IgD-negative memory B cell (primary cell): ENCODE results near the gene KIAA0513. TPM values are rescaled to one million over a fixed set of nuclear protein-coding genes. Genes with fewer than 3 reads are reported as not detected.
A peak's percentile ranks its signal among the peaks of the same experiment; 100 is the strongest.

Experiments used
- H3K27ac Mint-ChIP-seq, 3 donors: one replicate each; pipeline ENCODE4 v1.8.0; 2020 to 2022; ENCODE audit warnings: mild to moderate bottlenecking in 3 of 3, mixed read lengths in 3 of 3, moderate library complexity in 1 of 3
- H3K27me3 Mint-ChIP-seq: one replicate; pipeline ENCODE4 v1.8.0; 2021; ENCODE audit warnings: mixed read lengths
- H3K36me3 Mint-ChIP-seq: one replicate; pipeline ENCODE4 v1.8.0; 2020; ENCODE audit warnings: mild to moderate bottlenecking, mixed read lengths
- H3K4me1 Mint-ChIP-seq, 3 donors: one replicate each; pipeline ENCODE4 v1.8.0; 2020 to 2022; ENCODE audit warnings: mixed read lengths in 3 of 3, mild to moderate bottlenecking in 1 of 3
- H3K4me3 Mint-ChIP-seq, 4 donors: one replicate each; pipeline ENCODE4 v1.8.0; 2020 to 2022; ENCODE audit warnings: mild to moderate bottlenecking in 4 of 4, mixed read lengths in 4 of 4, moderate library complexity in 3 of 4
- H3K9me3 Mint-ChIP-seq, 3 donors: one replicate each; pipeline ENCODE4 v1.8.0; 2020 to 2021; ENCODE audit warnings: mixed read lengths in 3 of 3, mild to moderate bottlenecking in 1 of 3
- polyA plus RNA-seq: library from polyadenylated mRNA; unstranded; fragments of 300-500 nt; fragmentation: Illumina TruSeq; gene quantifications from one replicate; pipeline ENCODE4 v1.2.3, GENCODE V29; 2021

Gene KIAA0513
- polyA plus RNA-seq = 1.1 TPM

- H3K4me1 Mint-ChIP-seq = peaks cover 25 to 36% (median 32%) of the 10 kb centered on the region in 3 donors
- peak within 1 kb of the TSS; percentile 81 to 99 (median 97) for H3K27ac Mint-ChIP-seq
- H3K4me3 Mint-ChIP-seq = peak within 1 kb of the TSS; percentile 83 to 99 (median 93)
These were observed at the start of gene KIAA0513 for GRCh38 chr16:85027349-85027957. Gene KIAA0513 (plus strand): TSS chr16:85027795. CDS start chr16:85067072, 39,277 bp downstream.

GRCh38 chr16:84979516-84979915 is 48.1 kb upstream of the KIAA0513 start:
- no peak overlapping the region for H3K27ac Mint-ChIP-seq
- no peaks in the 10 kb centered on the region for H3K27me3 Mint-ChIP-seq
- H3K4me3 Mint-ChIP-seq = no peak overlapping the region
- H3K36me3 Mint-ChIP-seq = peaks cover 2% of the 10 kb centered on the region
- H3K9me3 Mint-ChIP-seq = no peaks in the 10 kb centered on the region
- H3K4me1 Mint-ChIP-seq = peaks cover 0 to 2% (median 0%) of the 10 kb centered on the region in 3 donors

More at GRCh38 chr16:85027349-85027957, at the start of gene KIAA0513:
- H3K27me3 Mint-ChIP-seq = peaks cover 8% of the 10 kb centered on the region
- no peaks in the 10 kb centered on the region for H3K9me3 Mint-ChIP-seq
- H3K36me3 Mint-ChIP-seq = peaks cover 2% of the 10 kb centered on the region

GRCh38 chr16:84982434-84982833 is 45.2 kb upstream of the KIAA0513 start:
- no peak overlapping the region for H3K27ac Mint-ChIP-seq
- no peaks in the 10 kb centered on the region for H3K27me3 Mint-ChIP-seq
- H3K4me3 Mint-ChIP-seq = no peak overlapping the region
- H3K36me3 Mint-ChIP-seq = peaks cover 3% of the 10 kb centered on the region
- H3K9me3 Mint-ChIP-seq = no peaks in the 10 kb centered on the region
- H3K4me1 Mint-ChIP-seq = peaks cover 0 to 4% (median 2%) of the 10 kb centered on the region in 3 donors

GRCh38 chr16:84985079-84986065 is 42.2 kb upstream of the KIAA0513 start:
- H3K9me3 Mint-ChIP-seq = no peaks in the 10 kb centered on the region
- H3K36me3 Mint-ChIP-seq = peaks cover 3% of the 10 kb centered on the region
- no peak overlapping the region for H3K27ac Mint-ChIP-seq
- peak overlapping the region in 1 of 4 donors; percentile 51 for H3K4me3 Mint-ChIP-seq
- peaks cover 0 to 4% (median 2%) of the 10 kb centered on the region in 3 donors for H3K4me1 Mint-ChIP-seq
- H3K27me3 Mint-ChIP-seq = no peaks in the 10 kb centered on the region

GRCh38 chr16:84986102-84986501 is 41.5 kb upstream of the KIAA0513 start:
- H3K9me3 Mint-ChIP-seq = no peaks in the 10 kb centered on the region
- no peaks in the 10 kb centered on the region for H3K27me3 Mint-ChIP-seq
- no peak overlapping the region for H3K4me3 Mint-ChIP-seq
- H3K27ac Mint-ChIP-seq = no peak overlapping the region
- H3K4me1 Mint-ChIP-seq = peaks cover 0 to 7% (median 2%) of the 10 kb centered on the region in 3 donors
- peaks cover 3% of the 10 kb centered on the region for H3K36me3 Mint-ChIP-seq

- Mint-ChIP-seq H3K36me3 (peaks cover 3% of the 10 kb centered on the region), H3K4me3 (peak overlapping the region in 1 of 4 donors; percentile 12), H3K27me3 (no peaks in the 10 kb centered on the region), H3K27ac (peak overlapping the region in 1 of 3 donors; percentile 45), H3K4me1 (peaks cover 0 to 9% (median 2%) of the 10 kb centered on the region in 3 donors), H3K9me3 (no peaks in the 10 kb centered on the region)
These were observed 40.7 kb upstream of the KIAA0513 start for GRCh38 chr16:84986879-84987278.

- H3K36me3 Mint-ChIP-seq = peaks cover 3% of the 10 kb centered on the region
- peaks cover 0 to 7% (median 2%) of the 10 kb centered on the region in 3 donors for H3K4me1 Mint-ChIP-seq
- no peak overlapping the region for H3K4me3 Mint-ChIP-seq
- no peaks in the 10 kb centered on the region for H3K9me3 Mint-ChIP-seq
- H3K27ac Mint-ChIP-seq = no peak overlapping the region
- H3K27me3 Mint-ChIP-seq = no peaks in the 10 kb centered on the region
These were observed 39.1 kb upstream of the KIAA0513 start for GRCh38 chr16:84988328-84989080.

GRCh38 chr16:84989749-84990620 is 37.6 kb upstream of the KIAA0513 start:
- Mint-ChIP-seq H3K9me3 (no peaks in the 10 kb centered on the region), H3K4me3 (no peak overlapping the region), H3K27me3 (no peaks in the 10 kb centered on the region), H3K27ac (no peak overlapping the region), H3K36me3 (peaks cover 7% of the 10 kb centered on the region), H3K4me1 (peaks cover 0 to 7% (median 2%) of the 10 kb centered on the region in 3 donors)

- H3K36me3 Mint-ChIP-seq = peaks cover 9% of the 10 kb centered on the region
- H3K27me3 Mint-ChIP-seq = no peaks in the 10 kb centered on the region
- no peak overlapping the region for H3K27ac Mint-ChIP-seq
- H3K4me3 Mint-ChIP-seq = no peak overlapping the region
- no peaks in the 10 kb centered on the region for H3K9me3 Mint-ChIP-seq
- peaks cover 0 to 7% (median 2%) of the 10 kb centered on the region in 3 donors for H3K4me1 Mint-ChIP-seq
These were observed 36.8 kb upstream of the KIAA0513 start for GRCh38 chr16:84990782-84991181.

- Mint-ChIP-seq H3K4me3 (no peak overlapping the region), H3K36me3 (peaks cover 6% of the 10 kb centered on the region), H3K27ac (no peak overlapping the region), H3K27me3 (no peaks in the 10 kb centered on the region), H3K9me3 (no peaks in the 10 kb centered on the region), H3K4me1 (peaks cover 0 to 6% (median 4%) of the 10 kb centered on the region in 3 donors)
These were observed 34.9 kb upstream of the KIAA0513 start for GRCh38 chr16:84992717-84993075.

GRCh38 chr16:84993926-84994325 is 33.7 kb upstream of the KIAA0513 start:
- Mint-ChIP-seq H3K27me3 (no peaks in the 10 kb centered on the region), H3K9me3 (no peaks in the 10 kb centered on the region), H3K27ac (peak overlapping the region in 1 of 3 donors; percentile 74), H3K36me3 (peaks cover 6% of the 10 kb centered on the region), H3K4me3 (no peak overlapping the region), H3K4me1 (peaks cover 0 to 8% (median 4%) of the 10 kb centered on the region in 3 donors)

GRCh38 chr16:84995663-84996062 is 31.9 kb upstream of the KIAA0513 start:
- no peaks in the 10 kb centered on the region for H3K27me3 Mint-ChIP-seq
- peaks cover 5 to 9% (median 8%) of the 10 kb centered on the region in 3 donors for H3K4me1 Mint-ChIP-seq
- H3K9me3 Mint-ChIP-seq = no peaks in the 10 kb centered on the region
- no peak overlapping the region for H3K27ac Mint-ChIP-seq
- peaks cover 6% of the 10 kb centered on the region for H3K36me3 Mint-ChIP-seq
- H3K4me3 Mint-ChIP-seq = no peak overlapping the region

- H3K4me1 Mint-ChIP-seq = peaks cover 5 to 10% (median 5%) of the 10 kb centered on the region in 3 donors
- H3K4me3 Mint-ChIP-seq = peak overlapping the region in 1 of 4 donors; percentile 56
- H3K9me3 Mint-ChIP-seq = no peaks in the 10 kb centered on the region
- H3K36me3 Mint-ChIP-seq = peaks cover 6% of the 10 kb centered on the region
- H3K27ac Mint-ChIP-seq = peak overlapping the region in 1 of 3 donors; percentile 76
- H3K27me3 Mint-ChIP-seq = no peaks in the 10 kb centered on the region
These were observed 31.2 kb upstream of the KIAA0513 start for GRCh38 chr16:84996365-84996764.

- peaks cover 6% of the 10 kb centered on the region for H3K36me3 Mint-ChIP-seq
- no peaks in the 10 kb centered on the region for H3K27me3 Mint-ChIP-seq
- peaks cover 22 to 33% (median 22%) of the 10 kb centered on the region in 3 donors for H3K4me1 Mint-ChIP-seq
- no peak overlapping the region for H3K4me3 Mint-ChIP-seq
- H3K27ac Mint-ChIP-seq = no peak overlapping the region
- no peaks in the 10 kb centered on the region for H3K9me3 Mint-ChIP-seq
These were observed 28.4 kb upstream of the KIAA0513 start for GRCh38 chr16:84999200-84999599.
